Neuron (in vitro differentiated cells): ENCODE data around the gene C10orf90.

ENCODE experiments used
- H2AFZ ChIP-seq: one replicate; pipeline ENCODE4 v1.6.1; 2013; ENCODE audit warnings: low read depth, mild to moderate bottlenecking, inconsistent platforms, low read length, moderate library complexity
- H3K27me3 ChIP-seq: one replicate; pipeline ENCODE4 v1.6.1; 2013; ENCODE audit warnings: low read length; ENCODE audit not compliant: insufficient read depth
- H3K36me3 ChIP-seq: one replicate; pipeline ENCODE4 v1.6.1; 2013; ENCODE audit warnings: low read length; ENCODE audit not compliant: insufficient read depth
- H3K4me1 ChIP-seq: one replicate; pipeline ENCODE4 v1.6.1; 2013; ENCODE audit warnings: low read length; ENCODE audit not compliant: insufficient read depth
- H3K4me3 ChIP-seq: 2 replicates; pipeline ENCODE4 v1.5.1; 2013; ENCODE audit warnings: mild to moderate bottlenecking, low read length, moderate library complexity
- H3K9me3 ChIP-seq: one replicate; pipeline ENCODE4 v1.6.1; 2013; ENCODE audit warnings: low read length

The C10orf90 gene

DNA sequence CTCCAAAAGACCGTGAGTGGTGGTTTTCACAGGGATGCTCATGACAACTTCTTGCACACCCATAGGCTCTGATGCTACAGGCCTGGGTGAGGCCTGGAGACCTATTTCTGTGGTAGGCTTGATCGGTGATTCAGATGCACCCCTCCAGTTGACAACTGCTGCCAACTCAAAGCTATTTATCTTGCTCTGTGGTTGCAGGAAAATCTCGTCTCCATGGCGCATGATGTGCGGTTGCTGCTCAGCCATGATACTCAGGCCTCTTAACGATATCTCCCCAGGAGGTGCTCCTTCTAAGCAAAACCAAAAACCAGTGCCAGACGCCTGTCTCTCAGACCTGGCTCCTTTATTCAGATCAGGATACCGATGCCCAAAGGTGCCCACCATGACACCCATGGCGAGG, 31.4 kb downstream of the C10orf90 start:
- no peaks in the 10 kb centered on the region for H3K4me1 ChIP-seq
- H3K27me3 ChIP-seq, result peaks cover 3% of the 10 kb centered on the region
- H3K4me3 ChIP-seq, result no peak overlapping the region
- no peak overlapping the region for H2AFZ ChIP-seq
- H3K36me3 ChIP-seq, result no peaks in the 10 kb centered on the region
- H3K9me3 ChIP-seq, result no peaks in the 10 kb centered on the region

DNA sequence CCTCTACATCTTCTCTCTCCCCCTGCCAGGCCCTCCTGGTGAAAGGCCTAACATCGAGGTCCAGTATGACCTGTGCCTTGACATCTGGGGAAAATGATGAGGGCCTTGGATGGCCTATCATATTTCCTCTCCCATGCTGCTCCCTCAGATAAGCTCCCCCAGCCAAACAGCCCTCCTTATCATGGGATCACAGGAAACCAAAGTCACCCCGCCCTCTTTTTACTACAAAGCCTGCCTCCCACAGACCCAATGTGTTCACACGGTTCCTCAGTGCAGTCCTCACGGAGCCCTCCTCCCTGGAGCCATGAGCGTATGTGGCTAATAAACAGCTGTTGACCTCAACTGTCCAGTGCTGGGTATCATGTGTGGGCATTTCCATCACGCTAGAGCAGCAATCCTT, 32.0 kb downstream of the C10orf90 start:
- Histone ChIP-seq H3K27me3 (peaks cover 3% of the 10 kb centered on the region), H3K4me3 (no peak overlapping the region), H3K4me1 (no peaks in the 10 kb centered on the region), H2AFZ (no peak overlapping the region), H3K9me3 (no peaks in the 10 kb centered on the region), H3K36me3 (no peaks in the 10 kb centered on the region)

DNA sequence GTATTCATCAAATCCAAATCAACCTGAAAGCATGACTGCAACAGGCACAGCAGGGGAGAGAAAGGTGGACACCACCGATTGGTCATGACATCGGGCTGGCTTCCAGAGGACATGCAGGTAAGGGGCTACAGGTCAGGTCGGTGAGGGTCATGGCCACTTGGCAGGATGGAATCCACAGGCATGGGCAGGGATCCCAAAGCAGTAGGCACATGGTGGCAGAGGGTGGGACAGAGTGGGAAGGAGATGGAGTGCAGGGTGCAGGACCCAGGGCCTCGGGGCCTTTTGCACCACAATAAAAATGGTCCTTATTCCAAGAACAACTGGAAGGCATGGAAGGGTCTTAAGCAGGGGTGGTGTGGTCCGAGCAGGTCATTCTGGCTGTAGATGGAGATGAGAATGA, 33.0 kb downstream of the C10orf90 start:
- Histone ChIP-seq H3K4me3 (no peak overlapping the region), H3K9me3 (no peaks in the 10 kb centered on the region), H2AFZ (no peak overlapping the region), H3K27me3 (no peaks in the 10 kb centered on the region), H3K36me3 (no peaks in the 10 kb centered on the region), H3K4me1 (no peaks in the 10 kb centered on the region)

DNA sequence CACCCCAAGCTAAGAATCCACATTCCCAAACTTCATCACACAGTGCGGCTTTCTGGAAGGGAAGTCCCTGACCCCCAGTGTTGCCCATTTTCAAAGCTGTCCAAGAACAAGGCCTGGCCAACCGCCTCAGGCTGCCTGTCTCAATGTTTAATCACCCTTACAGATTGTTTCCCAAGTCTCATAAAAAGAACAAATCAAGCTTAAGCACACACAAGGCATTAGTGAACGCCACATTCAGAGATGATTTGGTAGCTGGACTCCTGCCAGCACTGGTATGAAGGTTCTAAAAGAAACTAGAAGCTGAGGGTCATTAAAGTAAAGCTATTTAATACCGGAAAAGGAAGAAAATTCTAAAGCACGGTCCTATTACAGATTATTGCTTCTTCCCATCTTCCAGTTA, 35.6 kb downstream of the C10orf90 start:
- Histone ChIP-seq H3K27me3 (no peaks in the 10 kb centered on the region), H2AFZ (no peak overlapping the region), H3K36me3 (no peaks in the 10 kb centered on the region)

DNA sequence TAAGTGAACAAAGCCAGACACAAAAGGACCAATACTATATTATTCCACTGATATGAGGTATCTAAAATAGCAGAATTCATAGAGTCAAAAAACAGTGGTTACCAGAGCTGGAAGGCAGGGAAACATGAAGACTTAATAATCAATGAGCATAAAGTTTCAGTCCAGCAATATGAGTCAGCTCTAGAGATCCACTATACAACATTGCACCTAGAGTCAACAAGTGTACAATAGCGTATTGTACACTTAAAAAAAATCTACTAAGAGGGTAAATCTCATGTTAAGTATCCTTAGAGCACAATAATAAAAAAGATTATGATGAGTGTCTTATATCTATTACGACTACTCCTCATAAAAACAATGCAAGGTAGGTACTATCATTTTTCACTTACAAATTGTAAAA, 36.1 kb downstream of the C10orf90 start:
- Histone ChIP-seq H3K4me1 (no peaks in the 10 kb centered on the region), H3K4me3 (no peak overlapping the region), H3K9me3 (no peaks in the 10 kb centered on the region), H2AFZ (no peak overlapping the region), H3K27me3 (no peaks in the 10 kb centered on the region), H3K36me3 (no peaks in the 10 kb centered on the region)

More for the DNA sequence above, 35.6 kb downstream of the C10orf90 start:
- no peaks in the 10 kb centered on the region for H3K9me3 ChIP-seq
- H3K4me3 ChIP-seq, result no peak overlapping the region
- no peaks in the 10 kb centered on the region for H3K4me1 ChIP-seq

DNA sequence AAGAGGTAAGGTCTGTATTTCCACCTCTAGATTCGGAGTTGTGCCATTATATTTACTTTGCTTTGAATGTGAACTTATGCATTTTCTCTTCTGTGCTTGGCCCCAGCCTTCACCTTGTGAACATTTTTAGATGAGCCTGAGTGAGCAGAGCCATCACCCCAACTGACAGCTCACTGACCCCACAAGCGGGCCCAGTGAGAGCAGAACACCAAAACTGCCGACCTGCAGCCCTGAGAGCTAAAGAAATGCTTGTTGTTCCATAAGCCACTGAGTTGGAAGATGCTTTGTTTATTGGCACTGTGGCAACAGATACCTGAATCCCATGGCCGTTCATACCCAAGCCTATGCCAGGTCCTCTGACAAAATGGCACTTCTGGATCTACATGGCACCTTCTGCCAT, 37.8 kb downstream of the C10orf90 start:
- no peak overlapping the region for H2AFZ ChIP-seq
- no peaks in the 10 kb centered on the region for H3K36me3 ChIP-seq
- no peak overlapping the region for H3K4me3 ChIP-seq
- H3K9me3 ChIP-seq, result no peaks in the 10 kb centered on the region
- H3K27me3 ChIP-seq, result no peaks in the 10 kb centered on the region
- H3K4me1 ChIP-seq, result no peaks in the 10 kb centered on the region

DNA sequence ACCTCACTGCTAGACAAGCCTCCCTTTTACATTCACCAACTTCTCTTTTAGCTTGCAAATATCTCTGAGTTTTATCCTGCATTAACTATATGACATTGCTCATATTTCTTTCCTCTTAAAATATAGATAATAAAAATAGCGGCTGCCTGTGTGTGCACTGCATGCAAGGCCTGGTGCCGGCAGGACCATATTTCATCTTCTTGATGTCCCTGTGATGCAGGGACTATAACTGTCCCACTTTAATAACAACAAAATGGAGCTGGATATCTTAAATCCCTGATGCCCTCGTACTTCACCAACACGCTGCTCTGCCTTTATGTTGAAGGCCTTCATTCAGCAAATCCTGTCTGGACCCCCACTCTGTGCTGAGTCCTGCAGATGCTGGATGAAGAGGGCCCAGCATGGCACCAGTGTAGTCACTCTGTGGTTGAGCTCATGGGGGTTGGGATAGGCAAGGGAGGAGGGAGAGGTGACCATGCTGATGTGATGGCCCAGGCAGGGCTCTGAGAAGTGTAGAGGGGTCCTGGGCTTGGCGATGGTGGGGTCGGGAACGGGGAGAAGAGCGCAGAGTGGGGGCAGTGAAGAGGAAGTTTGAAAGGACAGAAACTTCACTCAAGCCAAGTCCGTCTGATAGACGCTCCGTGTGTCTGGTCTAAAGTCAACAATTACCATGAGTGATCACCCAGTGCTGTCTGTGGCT, 40.4 kb downstream of the C10orf90 start:
- no peak overlapping the region for H3K4me3 ChIP-seq
- no peak overlapping the region for H2AFZ ChIP-seq
- no peaks in the 10 kb centered on the region for H3K36me3 ChIP-seq

DNA sequence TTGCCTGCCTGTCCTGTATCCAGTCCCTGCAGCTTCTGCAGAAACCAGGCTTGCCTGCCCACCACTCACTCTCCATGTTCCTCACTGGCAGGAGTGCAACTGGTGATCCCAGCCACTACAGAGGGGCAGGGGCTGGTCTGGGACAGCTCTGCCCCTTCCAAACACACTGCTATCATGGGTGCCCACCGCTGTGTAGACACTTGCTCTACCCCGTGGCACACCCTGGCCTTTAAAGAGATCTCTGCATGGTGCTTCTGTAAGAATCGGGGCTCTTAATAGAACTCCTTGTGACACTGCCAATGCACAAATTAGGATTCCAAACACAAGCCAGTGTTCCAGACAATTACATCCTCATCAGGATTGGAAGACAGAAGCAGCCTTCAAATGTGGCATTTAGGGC, 41.7 kb downstream of the C10orf90 start:
- Histone ChIP-seq H3K4me1 (no peaks in the 10 kb centered on the region), H2AFZ (no peak overlapping the region), H3K27me3 (no peaks in the 10 kb centered on the region), H3K9me3 (no peaks in the 10 kb centered on the region), H3K4me3 (no peak overlapping the region), H3K36me3 (no peaks in the 10 kb centered on the region)

More for the DNA sequence above, 40.4 kb downstream of the C10orf90 start:
- Histone ChIP-seq H3K4me1 (no peaks in the 10 kb centered on the region), H3K27me3 (no peaks in the 10 kb centered on the region), H3K9me3 (no peaks in the 10 kb centered on the region)

DNA sequence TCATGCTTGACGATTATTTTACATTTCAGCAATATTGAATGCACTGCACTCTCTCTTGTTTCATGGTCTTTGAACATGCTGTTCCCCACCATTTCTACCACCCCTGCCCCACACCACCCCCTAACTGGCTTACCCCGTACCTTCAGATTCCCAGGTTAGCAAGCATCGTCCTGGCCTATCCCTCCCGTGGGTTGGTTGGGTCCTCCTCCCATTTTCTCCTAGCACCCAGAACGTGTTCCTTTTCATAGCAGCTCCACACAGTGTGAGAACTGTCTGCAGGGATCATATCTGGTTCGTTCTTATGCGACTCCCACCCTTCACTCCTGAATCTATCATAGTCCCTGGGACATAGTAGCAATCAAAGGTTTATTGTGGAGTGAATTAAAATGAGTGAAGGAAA, 48.6 kb downstream of the C10orf90 start:
- H3K36me3 ChIP-seq, result no peaks in the 10 kb centered on the region
- no peaks in the 10 kb centered on the region for H3K9me3 ChIP-seq
- H3K27me3 ChIP-seq, result no peaks in the 10 kb centered on the region
- no peaks in the 10 kb centered on the region for H3K4me1 ChIP-seq
- no peak overlapping the region for H2AFZ ChIP-seq
- H3K4me3 ChIP-seq, result no peak overlapping the region

DNA sequence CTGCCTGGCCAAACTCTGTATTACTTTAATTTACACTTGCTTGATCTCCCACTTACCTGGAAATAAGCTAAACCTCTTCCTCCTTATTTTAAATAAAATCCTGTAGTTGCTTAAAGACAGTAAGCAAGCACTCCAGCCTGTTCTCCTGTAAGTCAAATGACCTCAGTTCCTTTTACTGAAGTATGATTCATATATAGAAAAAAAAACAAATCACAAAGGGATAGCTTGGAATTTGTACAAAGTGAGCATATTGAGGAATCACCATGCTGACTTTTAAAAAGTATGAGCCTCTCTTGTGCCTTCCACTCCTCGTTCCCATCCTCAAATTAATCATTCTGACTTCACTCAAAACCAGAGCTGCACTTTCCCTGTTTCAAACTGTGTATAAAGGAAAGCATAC, 52.0 kb downstream of the C10orf90 start:
- H3K4me1 ChIP-seq, result no peaks in the 10 kb centered on the region
- no peaks in the 10 kb centered on the region for H3K27me3 ChIP-seq
- H3K36me3 ChIP-seq, result no peaks in the 10 kb centered on the region
- no peak overlapping the region for H2AFZ ChIP-seq
- no peaks in the 10 kb centered on the region for H3K9me3 ChIP-seq
- no peak overlapping the region for H3K4me3 ChIP-seq

DNA sequence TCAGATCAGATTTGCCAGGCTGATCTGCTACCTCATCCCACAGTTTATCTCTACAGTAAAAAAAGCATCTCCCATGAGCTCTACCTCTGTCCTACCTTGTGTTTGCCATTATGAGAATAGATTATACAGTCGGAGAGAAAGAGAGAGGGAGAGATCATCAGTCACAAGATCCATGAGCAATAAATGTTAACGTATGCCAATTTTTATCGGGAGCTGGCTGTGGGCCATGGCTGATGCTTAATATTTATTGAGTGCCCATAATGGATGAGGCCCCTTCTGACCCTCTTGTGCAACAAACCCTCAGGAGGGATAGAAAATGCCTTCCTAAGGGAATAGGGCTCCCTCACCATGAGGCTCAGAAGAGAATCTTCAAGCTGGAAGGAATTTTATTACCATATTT, 52.8 kb downstream of the C10orf90 start:
- H3K4me1 ChIP-seq, result no peaks in the 10 kb centered on the region
- H3K27me3 ChIP-seq, result no peaks in the 10 kb centered on the region
- H3K4me3 ChIP-seq, result no peak overlapping the region
- H3K36me3 ChIP-seq, result no peaks in the 10 kb centered on the region
- no peak overlapping the region for H2AFZ ChIP-seq
- no peaks in the 10 kb centered on the region for H3K9me3 ChIP-seq

DNA sequence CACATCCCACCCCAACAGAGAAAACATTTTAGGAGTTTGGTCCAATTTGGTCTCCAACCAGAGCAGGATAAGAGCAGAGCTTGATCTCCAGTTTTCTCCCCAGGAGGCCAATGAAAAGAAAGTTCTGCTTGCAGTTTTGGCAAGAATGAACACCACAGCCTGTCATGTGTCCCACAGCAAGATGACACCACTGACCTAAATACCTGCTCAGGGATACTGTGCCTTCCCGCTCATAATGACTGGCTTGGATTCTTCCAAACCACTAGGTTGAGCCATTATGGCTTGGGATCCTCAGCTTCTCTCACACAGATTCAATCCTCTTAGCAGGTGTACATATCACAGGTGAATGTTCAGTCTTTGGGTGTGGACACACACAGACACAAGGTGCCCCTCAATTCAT, 53.3 kb downstream of the C10orf90 start:
- no peaks in the 10 kb centered on the region for H3K4me1 ChIP-seq
- no peak overlapping the region for H2AFZ ChIP-seq
- H3K27me3 ChIP-seq, result no peaks in the 10 kb centered on the region
- H3K36me3 ChIP-seq, result no peaks in the 10 kb centered on the region
- no peak overlapping the region for H3K4me3 ChIP-seq
- H3K9me3 ChIP-seq, result no peaks in the 10 kb centered on the region

DNA sequence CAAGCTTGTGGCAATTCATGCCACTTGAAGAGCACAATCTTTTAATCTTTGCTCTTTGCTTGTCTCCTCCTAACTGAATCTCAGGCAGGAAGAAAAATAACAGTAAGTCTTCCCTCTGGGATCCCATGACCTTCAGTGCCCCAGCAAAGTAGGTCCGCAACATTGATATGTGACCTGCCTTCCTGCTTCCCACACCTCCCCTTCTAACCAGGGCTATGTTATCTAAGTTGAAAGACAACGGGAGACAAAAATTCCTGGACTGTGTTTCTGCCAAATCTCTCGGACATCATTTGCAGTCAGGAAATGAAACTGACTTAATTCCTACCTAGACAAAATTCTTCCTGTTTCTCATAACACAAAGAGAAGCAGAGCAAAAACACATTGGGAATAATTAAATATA, 53.8 kb downstream of the C10orf90 start:
- no peaks in the 10 kb centered on the region for H3K36me3 ChIP-seq
- no peaks in the 10 kb centered on the region for H3K4me1 ChIP-seq
- H3K9me3 ChIP-seq, result no peaks in the 10 kb centered on the region
- H3K27me3 ChIP-seq, result no peaks in the 10 kb centered on the region
- no peak overlapping the region for H2AFZ ChIP-seq
- no peak overlapping the region for H3K4me3 ChIP-seq

DNA sequence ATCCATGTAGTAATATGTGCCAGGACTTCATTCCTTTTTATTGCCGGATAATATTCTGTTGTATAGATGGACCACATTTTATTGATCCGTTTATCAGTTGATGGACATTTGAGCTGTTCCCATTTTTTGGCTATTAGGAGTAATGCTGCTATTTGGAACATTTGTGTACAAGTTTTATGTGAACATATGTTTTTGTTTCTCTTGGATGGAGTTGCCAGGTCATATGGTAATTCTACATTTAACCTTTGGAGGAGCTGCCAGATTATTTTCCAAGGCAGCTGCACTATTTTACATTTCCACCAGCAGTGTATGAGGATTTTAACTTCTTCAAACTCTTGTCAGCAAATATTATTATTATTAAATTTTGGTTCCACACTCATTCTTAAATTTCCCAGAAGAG, 59.2 kb downstream of the C10orf90 start:
- Histone ChIP-seq H3K4me3 (no peak overlapping the region), H3K27me3 (no peaks in the 10 kb centered on the region), H3K9me3 (no peaks in the 10 kb centered on the region), H3K4me1 (no peaks in the 10 kb centered on the region), H3K36me3 (no peaks in the 10 kb centered on the region), H2AFZ (no peak overlapping the region)
